ENCODE data around the gene HOXB6. TPM values are rescaled to one million over a fixed set of nuclear protein-coding genes. Genes with fewer than 3 reads are reported as not detected.

The HOXB6 gene
- total and polyA plus RNA-seq, 8 donors, result 0.12 to 1.8 (median 0.69) TPM

DNA sequence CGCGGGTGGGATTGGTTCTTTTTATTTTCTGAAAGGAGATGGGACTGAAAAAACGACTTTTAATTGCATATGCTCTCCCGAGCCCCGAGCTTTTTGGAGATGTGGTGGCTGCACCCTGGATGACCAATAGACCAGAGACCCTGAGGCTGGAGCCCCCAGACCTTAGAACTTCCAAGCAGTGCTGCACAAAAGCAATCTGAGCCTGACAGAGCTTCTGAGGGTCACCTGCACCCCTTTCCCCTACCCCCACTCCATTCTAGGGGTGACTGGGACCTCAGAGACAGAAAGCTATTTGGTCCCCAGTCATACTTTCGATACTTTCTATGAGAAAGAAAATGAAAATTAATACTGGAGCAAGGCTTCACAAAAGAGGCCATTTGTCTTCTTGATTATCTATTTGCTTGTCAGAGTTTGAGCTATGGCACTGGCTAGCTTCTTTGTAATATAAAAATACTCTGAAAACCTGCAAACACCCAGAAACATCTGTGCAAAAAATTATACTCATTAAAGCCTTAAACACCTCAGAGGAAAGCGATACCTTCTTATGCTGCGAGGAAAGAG, 30.2 kb downstream of the HOXB6 start:
- intact Hi-C loops (cut with DNase I), result no loop called here
- TF ChIP-seq, protein P1, sequence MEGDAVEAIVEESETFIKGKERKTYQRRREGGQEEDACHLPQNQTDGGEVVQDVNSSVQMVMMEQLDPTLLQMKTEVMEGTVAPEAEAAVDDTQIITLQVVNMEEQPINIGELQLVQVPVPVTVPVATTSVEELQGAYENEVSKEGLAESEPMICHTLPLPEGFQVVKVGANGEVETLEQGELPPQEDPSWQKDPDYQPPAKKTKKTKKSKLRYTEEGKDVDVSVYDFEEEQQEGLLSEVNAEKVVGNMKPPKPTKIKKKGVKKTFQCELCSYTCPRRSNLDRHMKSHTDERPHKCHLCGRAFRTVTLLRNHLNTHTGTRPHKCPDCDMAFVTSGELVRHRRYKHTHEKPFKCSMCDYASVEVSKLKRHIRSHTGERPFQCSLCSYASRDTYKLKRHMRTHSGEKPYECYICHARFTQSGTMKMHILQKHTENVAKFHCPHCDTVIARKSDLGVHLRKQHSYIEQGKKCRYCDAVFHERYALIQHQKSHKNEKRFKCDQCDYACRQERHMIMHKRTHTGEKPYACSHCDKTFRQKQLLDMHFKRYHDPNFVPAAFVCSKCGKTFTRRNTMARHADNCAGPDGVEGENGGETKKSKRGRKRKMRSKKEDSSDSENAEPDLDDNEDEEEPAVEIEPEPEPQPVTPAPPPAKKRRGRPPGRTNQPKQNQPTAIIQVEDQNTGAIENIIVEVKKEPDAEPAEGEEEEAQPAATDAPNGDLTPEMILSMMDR (IDR thresholded peaks at IDR 0.05), result no peak
- no peak for ATAC-seq
- Histone ChIP-seq H3K4me1 (no peaks in the 10 kb centered on the region), H3K27ac (no peak overlapping the region), H3K9me3 (no peaks in the 10 kb centered on the region), H3K4me3 (no peak overlapping the region), H3K36me3 (no peaks in the 10 kb centered on the region), H3K27me3 (peaks cover 0 to 52% (median 3%) of the 10 kb centered on the region in 4 donors)
- no peak for DNase-seq
- 15% methylated on average over 8 of the region's 8 CpGs for WGBS, 2 donors
- FAIRE-seq, result no peak

DNA sequence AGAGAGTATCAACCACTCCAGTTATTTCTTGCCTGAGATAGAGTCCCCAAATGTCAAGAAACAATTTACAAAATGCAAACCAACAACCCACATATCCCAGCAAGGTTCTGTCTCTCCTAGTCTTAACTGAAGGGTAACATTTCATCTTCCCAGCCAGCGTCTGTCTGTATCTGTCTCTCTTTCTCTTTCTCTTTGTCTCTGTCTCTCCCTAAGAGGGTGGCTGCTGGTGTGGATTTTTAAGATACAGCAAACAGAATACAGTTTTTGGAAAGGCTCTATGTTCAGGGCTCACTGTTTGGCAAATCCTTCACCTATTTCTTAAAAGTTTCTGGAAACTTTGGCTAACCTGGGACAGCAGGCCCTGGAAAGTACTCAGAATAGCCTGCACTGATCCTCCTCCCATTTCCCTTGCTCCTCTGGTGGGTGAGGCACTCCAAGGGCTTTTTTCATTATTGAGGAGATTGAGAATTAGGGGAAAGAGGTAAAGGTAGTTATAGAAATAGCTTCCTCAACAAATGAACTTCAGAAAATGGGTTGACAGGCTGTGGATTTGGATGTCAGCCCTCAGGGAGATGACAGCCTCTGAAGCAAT, 32.9 kb downstream of the HOXB6 start:
- intact Hi-C loops (cut with DNase I), result no loop called here
- TF ChIP-seq, protein P1 (IDR thresholded peaks at IDR 0.05), result no peak
- peaks cover 0 to 44% (median 2%) of the 10 kb centered on the region in 4 donors for H3K27me3 ChIP-seq
- H3K4me3 ChIP-seq, result no peak overlapping the region
- no peak overlapping the region for H3K27ac ChIP-seq
- DNase-seq (no peak), FAIRE-seq (no peak), ATAC-seq (no peak)
- 70 to 88% methylated on average over 1 of the region's 1 CpG for WGBS, 2 donors
- H3K36me3 ChIP-seq, result no peaks in the 10 kb centered on the region
- H3K9me3 ChIP-seq, result no peaks in the 10 kb centered on the region
- H3K4me1 ChIP-seq, result no peaks in the 10 kb centered on the region

DNA sequence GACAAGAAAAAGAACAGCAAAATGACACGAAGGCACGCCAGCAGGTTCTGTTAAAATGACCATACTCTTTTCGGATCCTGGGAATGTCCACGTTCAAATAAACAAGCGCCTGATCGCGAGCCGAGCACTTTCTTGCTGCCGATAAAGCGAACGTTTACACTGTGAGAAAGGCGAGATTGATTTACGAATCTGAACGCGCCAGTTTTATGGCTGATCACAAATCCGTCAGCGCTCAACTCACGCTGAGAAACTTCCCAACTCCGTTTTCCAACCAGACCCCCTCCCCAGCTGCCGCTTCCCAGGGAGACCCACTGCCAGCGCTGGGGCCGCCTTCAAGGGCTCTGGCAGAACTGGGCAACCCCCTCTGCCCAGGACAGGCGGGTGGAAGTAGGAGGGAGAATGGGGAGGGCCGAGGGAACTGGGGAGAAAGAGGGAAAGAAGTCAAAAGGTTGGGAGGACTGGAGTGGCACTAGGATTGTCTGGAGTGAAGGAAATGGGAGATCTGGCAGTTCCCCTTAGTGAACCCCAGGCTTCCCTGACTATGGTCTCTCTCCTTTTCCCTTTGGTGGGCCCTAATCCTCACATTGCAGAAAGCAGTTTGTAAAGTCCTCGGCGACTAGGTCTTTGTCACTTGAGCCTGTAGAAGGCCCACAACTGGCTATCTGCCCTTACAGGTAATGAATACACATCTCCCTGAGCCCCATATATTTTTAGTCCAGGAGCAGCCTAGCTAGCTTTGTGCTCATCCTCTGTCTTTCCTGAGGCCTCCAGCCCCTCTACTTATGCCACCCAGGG, 33.6 kb downstream of the HOXB6 start:
- no peaks in the 10 kb centered on the region for H3K9me3 ChIP-seq
- H3K4me3 ChIP-seq, result peak overlapping the region in 1 of 4 donors; percentile 5
- DNase-seq (no peak), FAIRE-seq (no peak), ATAC-seq (no peak)
- TF ChIP-seq, protein P1 (IDR thresholded peaks at IDR 0.05), result no peak
- peaks cover 0 to 40% (median 2%) of the 10 kb centered on the region in 4 donors for H3K27me3 ChIP-seq
- H3K27ac ChIP-seq, result peak overlapping the region in 2 of 4 donors; percentile 13 to 19
- no peaks in the 10 kb centered on the region for H3K36me3 ChIP-seq
- intact Hi-C loops (cut with DNase I), result no loop called here
- WGBS, 2 donors, result 14 to 17% methylated on average over 26 of the region's 26 CpGs
- no peaks in the 10 kb centered on the region for H3K4me1 ChIP-seq

DNA sequence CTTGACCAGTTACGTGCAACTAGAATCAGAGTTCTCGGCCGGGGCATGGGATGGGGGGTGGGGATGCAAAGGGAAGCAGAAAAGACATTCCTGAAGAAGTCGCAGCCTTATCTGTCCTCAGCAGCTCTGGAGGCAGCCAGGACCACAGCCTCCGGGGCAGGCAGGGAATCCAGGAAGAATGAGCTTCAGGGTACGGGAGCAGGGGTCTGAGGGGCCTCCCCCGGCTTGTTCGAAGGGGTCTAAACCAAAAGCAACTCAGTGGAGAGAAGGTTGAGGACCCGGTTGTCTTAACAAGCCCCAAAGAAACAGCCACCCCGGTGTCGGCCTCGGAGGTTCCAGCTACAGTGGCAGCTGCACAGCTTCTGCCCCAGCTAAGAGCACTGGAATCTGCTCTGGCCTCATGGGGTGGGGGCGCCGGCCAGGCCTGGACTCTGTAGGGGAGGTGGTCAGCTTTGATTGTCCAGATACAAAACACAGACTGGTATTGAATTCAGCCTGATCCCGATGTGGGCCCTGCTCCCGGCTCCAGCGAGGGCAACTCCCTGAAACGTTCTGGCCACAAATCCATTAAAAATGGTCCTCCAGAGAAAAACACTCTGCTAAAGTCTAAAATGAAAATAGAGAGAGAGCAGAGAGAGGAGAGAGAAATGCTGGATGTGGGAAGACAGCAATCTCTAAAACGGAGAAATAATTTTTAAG, 34.3 kb downstream of the HOXB6 start:
- 10 to 12% methylated on average over 19 of the region's 19 CpGs for WGBS, 2 donors
- H3K9me3 ChIP-seq, result no peaks in the 10 kb centered on the region
- intact Hi-C loops (cut with DNase I), result no loop called here
- TF ChIP-seq, protein P1 (IDR thresholded peaks at IDR 0.05), result no peak
- FAIRE-seq (no peak), ATAC-seq (peak in 1 of 4 donors; percentile 9), DNase-seq (no peak)
- peaks cover 0 to 32% (median 2%) of the 10 kb centered on the region in 4 donors for H3K27me3 ChIP-seq
- peak overlapping the region in 1 of 4 donors; percentile 19 for H3K27ac ChIP-seq
- H3K36me3 ChIP-seq, result no peaks in the 10 kb centered on the region
- peak overlapping the region in 1 of 4 donors; percentile 5 for H3K4me3 ChIP-seq
- H3K4me1 ChIP-seq, result no peaks in the 10 kb centered on the region
